ENCODE results near the gene CCDC183.

DNA sequence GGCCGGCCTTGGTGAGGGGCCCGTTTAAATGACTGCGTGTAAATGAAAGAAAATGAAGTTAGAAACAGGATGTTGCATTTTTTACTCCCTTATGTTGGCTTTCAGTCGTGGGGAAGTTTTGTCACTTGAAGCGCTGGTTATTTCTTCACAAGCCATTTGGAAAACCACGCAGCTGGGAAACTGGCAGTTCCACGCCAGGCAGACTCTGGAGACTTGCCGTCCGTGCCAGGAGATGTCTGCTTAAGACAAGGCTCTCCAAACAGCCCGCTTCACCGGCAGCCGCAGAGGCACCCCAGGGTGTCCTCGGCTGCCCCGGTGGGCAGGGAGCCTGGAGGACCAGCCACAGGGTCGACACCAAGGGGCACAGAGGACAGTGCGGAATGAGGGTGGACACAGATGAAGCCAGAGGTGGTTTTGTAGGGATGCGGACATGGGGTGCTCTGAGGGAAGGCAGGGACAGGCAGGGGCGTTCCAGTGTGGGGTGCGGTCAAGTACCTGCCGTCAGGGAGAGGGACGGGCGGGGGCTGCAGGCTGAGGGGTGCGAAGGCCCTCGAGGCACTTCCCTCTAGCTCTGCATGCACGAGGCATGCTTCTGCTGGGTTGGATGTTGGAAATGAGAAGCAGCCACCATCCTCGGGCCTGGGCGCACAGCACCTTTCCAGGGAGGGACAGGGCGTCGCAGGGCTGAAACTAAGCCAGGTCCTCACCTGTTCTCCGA is 35.0 kb downstream of the CCDC183 start:
- TF ChIP-seq, protein P1, sequence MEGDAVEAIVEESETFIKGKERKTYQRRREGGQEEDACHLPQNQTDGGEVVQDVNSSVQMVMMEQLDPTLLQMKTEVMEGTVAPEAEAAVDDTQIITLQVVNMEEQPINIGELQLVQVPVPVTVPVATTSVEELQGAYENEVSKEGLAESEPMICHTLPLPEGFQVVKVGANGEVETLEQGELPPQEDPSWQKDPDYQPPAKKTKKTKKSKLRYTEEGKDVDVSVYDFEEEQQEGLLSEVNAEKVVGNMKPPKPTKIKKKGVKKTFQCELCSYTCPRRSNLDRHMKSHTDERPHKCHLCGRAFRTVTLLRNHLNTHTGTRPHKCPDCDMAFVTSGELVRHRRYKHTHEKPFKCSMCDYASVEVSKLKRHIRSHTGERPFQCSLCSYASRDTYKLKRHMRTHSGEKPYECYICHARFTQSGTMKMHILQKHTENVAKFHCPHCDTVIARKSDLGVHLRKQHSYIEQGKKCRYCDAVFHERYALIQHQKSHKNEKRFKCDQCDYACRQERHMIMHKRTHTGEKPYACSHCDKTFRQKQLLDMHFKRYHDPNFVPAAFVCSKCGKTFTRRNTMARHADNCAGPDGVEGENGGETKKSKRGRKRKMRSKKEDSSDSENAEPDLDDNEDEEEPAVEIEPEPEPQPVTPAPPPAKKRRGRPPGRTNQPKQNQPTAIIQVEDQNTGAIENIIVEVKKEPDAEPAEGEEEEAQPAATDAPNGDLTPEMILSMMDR (IDR thresholded peaks at IDR 0.05; ENCODE audit: insufficient read depth, low read depth, low read length): no peak
- no peak for TF ChIP-seq EZH2 (IDR thresholded peaks at IDR 0.05; ENCODE audit: insufficient read depth, low read length)

Data from astrocyte (in vitro differentiated cells and primary cell).